Measurements from ENCODE around the gene IL10RA.

Gene IL10RA

DNA sequence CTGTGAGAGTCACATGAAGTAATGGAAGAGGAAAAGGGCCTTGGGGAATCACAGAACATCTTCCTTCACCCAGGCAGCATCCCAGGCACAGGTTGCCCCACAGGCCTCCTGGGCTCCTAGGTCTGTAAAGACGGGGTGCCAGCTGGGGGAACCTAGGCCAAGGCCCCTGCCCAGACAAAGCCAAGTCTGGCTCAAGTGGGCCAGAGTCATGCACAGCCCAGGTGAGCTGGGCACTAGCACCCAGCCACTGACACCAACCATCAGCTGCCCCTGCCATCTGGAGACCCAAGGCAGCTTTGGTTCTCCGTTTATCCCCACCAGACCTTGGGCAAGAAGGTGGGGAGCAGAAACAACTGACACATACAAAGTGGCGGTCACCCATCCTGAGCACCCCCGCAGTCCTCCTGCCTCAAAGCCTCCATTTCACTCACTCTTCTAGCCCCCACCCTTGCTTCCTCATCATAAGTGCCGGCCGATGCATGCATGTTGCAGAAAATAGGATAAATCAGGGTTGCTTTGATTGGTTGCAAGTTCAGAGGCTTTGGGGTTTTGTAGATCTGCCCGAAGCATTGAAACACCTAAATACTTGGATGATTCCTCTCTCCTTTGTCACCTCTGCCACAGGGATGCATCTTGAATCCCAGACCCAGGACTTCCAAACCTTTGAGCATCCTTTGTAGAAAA lies 64.2 kb downstream of the IL10RA start:
- peak overlapping the region; percentile 97 for H3K27ac Mint-ChIP-seq
- H3K9me3 Mint-ChIP-seq (ENCODE audit: low read depth), result no peaks in the 10 kb centered on the region
- H3K36me3 Mint-ChIP-seq, result no peaks in the 10 kb centered on the region
- peaks cover 69% of the 10 kb centered on the region for H3K4me1 Mint-ChIP-seq (ENCODE audit: low read depth)
- H3K4me3 Mint-ChIP-seq, result peak overlapping the region; percentile 82
- H3K27me3 Mint-ChIP-seq, result no peaks in the 10 kb centered on the region

Measured in activated naive CD8-positive, alpha-beta T cell (primary cell).